ENCODE results near the gene CD34.

Gene CD34

DNA sequence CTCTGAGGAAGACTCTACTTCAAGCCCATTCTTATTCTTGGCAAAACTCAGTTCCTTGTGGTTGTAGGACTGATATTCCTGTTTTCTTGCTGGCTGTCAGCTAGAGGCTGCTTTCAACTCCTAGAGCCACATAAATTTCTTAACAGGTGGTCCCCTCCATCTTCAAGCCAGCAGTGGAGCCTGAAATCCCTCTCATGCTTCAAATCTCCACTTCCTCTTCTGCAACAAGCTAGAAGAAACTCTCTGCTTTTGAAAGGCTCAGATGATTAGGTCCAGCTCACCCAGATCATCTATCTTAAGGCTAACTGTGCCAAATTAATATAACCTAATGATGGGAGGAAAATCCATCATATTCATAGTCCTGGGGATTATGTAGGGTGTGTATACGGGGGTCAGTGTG, 43.2 kb upstream of the CD34 start:
- no peak for DNase-seq (ENCODE audit: low read depth, low spot score)
- H3K4me3 ChIP-seq (ENCODE audit: low read depth, low read length): no peak overlapping the region
- in situ Hi-C loops (cut with HindIII; ENCODE audit: low sequenced_read_pairs): no loop called here
- TF ChIP-seq, protein P1, sequence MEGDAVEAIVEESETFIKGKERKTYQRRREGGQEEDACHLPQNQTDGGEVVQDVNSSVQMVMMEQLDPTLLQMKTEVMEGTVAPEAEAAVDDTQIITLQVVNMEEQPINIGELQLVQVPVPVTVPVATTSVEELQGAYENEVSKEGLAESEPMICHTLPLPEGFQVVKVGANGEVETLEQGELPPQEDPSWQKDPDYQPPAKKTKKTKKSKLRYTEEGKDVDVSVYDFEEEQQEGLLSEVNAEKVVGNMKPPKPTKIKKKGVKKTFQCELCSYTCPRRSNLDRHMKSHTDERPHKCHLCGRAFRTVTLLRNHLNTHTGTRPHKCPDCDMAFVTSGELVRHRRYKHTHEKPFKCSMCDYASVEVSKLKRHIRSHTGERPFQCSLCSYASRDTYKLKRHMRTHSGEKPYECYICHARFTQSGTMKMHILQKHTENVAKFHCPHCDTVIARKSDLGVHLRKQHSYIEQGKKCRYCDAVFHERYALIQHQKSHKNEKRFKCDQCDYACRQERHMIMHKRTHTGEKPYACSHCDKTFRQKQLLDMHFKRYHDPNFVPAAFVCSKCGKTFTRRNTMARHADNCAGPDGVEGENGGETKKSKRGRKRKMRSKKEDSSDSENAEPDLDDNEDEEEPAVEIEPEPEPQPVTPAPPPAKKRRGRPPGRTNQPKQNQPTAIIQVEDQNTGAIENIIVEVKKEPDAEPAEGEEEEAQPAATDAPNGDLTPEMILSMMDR (IDR thresholded peaks at IDR 0.05; ENCODE audit: low read depth, low read length): no peak

DNA sequence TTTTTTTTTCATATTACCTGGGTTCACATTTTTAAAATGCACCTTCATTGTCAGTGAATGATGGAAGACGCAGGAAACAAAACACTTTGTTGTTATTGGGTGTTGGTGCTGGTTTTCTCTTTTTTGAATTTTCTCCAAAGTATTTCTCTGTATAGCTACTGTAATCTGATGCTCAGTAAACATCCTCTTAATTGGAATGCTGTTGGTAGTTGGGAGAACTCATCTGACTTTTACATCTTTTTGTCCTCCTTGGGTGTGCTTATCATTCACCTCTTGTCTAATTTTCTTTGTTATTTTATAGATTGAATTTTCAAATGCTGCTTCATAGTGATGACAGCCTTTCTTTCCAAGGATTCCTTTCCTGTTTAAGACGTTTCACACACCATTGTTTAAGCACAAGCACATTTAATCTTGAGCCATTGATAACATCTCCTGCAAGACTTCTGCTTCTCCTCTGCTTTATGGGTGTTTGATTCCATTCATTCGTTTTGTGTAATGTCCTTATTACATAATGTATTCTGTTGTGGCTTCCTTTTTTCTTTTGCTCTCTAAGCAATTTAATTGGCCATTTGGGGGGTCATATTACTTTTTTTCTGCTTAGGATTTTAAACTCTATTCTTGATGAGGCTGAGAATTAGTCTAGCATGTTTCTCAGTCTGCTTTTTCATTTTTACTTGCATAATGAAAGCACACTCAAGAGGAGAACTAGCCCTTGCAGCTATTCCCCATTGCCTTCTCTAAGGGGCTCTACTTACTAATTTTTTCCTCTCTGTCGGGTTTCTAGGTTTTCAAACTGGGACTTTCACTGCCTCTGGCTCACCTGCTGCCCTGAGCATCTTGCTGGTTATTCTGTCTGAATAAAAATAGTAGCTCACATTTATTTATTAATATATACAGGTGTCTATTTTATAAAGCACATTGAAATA, 42.0 kb upstream of the CD34 start:
- TF ChIP-seq, protein P1 (IDR thresholded peaks at IDR 0.05; ENCODE audit: low read depth, low read length): no peak
- no peak for DNase-seq (ENCODE audit: low read depth, low spot score)
- in situ Hi-C loops (cut with HindIII; ENCODE audit: low sequenced_read_pairs): no loop called here
- no peak overlapping the region for H3K4me3 ChIP-seq (ENCODE audit: low read depth, low read length)

DNA sequence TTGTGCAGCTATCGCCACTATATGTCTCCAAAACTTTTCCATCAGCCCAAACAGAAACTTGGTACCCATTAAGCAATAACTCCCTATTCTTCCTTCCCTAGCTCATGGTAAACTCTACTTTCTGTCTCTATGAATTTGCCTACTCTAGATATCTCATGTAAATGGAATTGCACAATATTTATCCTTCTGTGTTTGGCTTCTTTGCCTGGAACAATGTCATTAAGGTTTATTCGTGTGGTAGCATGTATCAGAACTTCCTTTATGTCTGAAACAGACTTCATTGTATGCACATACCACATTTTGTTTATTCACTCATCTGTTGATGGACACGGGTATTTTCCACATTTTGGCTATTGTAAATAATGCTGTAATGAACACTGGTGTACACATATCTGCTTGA, 40.7 kb upstream of the CD34 start:
- in situ Hi-C loops (cut with HindIII; ENCODE audit: low sequenced_read_pairs): no loop called here
- TF ChIP-seq, protein P1 (IDR thresholded peaks at IDR 0.05; ENCODE audit: low read depth, low read length): no peak
- no peak for DNase-seq (ENCODE audit: low read depth, low spot score)
- H3K4me3 ChIP-seq (ENCODE audit: low read depth, low read length): no peak overlapping the region

DNA sequence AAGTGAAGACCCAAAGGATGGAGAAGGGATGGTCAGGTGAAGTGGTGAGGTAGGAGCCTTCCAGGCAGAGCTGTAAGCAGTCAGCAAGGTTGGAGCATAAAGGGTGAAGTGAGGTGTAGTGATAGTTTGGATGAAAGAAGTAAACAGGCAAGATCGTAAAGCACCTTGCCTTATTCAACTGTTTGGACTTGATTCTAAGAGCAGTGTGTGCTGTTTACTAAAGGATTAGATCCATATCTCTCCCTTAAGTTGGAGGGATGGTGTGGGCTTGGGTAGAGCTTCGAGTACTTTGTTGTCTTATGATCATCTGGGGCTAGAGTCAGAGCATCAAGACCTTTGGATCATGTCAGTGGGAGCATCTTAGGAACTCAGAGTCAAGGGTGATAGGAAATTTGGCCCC, 39.8 kb upstream of the CD34 start:
- TF ChIP-seq, protein P1 (IDR thresholded peaks at IDR 0.05; ENCODE audit: low read depth, low read length): no peak
- no peak overlapping the region for H3K4me3 ChIP-seq (ENCODE audit: low read depth, low read length)
- DNase-seq (ENCODE audit: low read depth, low spot score): no peak
- in situ Hi-C loops (cut with HindIII; ENCODE audit: low sequenced_read_pairs): no loop called here

DNA sequence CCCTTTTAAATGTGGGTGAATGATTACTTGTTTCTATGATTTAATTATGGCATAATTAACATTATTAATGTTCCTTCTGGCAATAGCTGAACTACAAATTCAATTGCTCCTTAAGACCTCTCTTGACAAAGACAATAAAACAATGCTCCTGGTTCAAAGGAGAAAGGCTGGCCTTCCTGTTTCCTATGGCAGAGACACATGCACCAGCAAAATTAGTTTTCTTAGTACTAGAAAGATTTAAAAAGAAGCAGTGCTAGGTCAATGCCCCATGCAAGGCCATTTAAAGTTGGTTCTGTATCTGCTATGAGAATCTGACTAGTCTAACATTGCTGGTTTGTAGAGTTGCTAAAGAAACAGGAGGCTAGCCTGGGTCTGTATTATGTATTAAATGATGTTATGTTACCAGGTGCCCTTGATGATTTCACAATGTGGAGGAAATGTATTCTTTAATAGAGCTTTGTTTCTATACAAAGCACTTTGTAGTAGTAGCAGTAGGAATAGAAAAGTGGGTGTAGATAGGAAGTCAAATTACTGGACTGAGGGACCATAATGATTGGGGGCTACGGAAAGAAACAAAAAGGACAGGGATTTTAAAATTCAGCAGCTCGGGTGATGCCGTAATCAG, 38.8 kb upstream of the CD34 start:
- H3K4me3 ChIP-seq (ENCODE audit: low read depth, low read length): no peak overlapping the region
- DNase-seq (ENCODE audit: low read depth, low spot score): no peak
- in situ Hi-C loops (cut with HindIII; ENCODE audit: low sequenced_read_pairs): no loop called here
- TF ChIP-seq, protein P1 (IDR thresholded peaks at IDR 0.05; ENCODE audit: low read depth, low read length): no peak

DNA sequence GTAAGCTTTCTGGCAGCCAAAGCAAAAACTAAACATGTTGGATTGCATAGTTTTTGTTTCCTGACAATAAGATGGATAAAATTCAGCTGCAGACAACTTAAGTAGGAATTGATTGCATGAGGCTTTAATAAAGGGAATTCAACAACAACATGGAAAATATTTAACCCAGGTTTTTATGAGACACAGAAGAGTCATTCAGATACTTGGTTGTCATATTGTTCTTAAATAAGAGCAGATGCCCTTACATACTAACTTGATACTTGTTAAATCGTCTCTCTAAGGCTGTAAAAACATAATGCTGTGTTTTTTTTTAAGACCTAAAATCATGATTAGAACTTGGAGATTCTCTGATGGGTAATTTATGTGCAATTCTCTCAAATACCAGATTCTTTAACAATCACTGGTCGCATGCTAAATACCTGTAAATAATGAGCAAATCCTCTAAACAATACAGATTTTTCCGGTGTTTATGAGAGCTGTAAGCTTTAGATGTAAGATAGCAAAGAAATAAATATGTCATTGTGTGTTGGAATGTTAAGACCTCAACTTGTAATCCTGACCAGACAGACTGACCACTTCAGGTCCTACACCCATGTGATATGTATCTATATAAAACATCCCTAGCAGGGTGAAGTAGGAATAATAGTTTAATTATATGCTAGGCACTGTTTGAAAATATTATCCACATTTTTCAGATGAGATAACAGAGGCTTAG, 37.8 kb upstream of the CD34 start:
- TF ChIP-seq, protein P1 (IDR thresholded peaks at IDR 0.05; ENCODE audit: low read depth, low read length): no peak
- in situ Hi-C loops (cut with HindIII; ENCODE audit: low sequenced_read_pairs): no loop called here
- H3K4me3 ChIP-seq (ENCODE audit: low read depth, low read length): no peak overlapping the region
- DNase-seq (ENCODE audit: low read depth, low spot score): no peak
